ENCODE results near the gene TENM4. TPM values are rescaled to one million over a fixed set of nuclear protein-coding genes. Genes with fewer than 3 reads are reported as not detected.

TENM4 gene
- total RNA-seq, 1 donor from 2014 or later: 50.7 TPM

GRCh38 chr11:79237091-79237490 lies 203.7 kb downstream of the TENM4 start:
- no peak overlapping the region for H3K27ac Mint-ChIP-seq (ENCODE audit: unreplicated experiment)
- peaks cover 2% of the 10 kb centered on the region for H3K27me3 Mint-ChIP-seq (ENCODE audit: unreplicated experiment)
- H3K9me3 Mint-ChIP-seq (ENCODE audit: unreplicated experiment): peaks cover 4% of the 10 kb centered on the region
- H3K4me3 Mint-ChIP-seq (ENCODE audit: unreplicated experiment): no peak overlapping the region
- H3K4me1 Mint-ChIP-seq (ENCODE audit: low read depth, unreplicated experiment): peaks cover 27% of the 10 kb centered on the region
- DNase-seq: no peak
- H3K36me3 Mint-ChIP-seq (ENCODE audit: unreplicated experiment): peaks cover 7% of the 10 kb centered on the region
- TF ChIP-seq CTCF (IDR thresholded peaks at IDR 0.05; ENCODE audit: partially characterized antibody, unreplicated experiment): no peak

GRCh38 chr11:79236541-79236971 lies 204.3 kb downstream of the TENM4 start:
- Mint-ChIP-seq H3K4me3 (ENCODE audit: unreplicated experiment) (no peak overlapping the region), H3K27ac (ENCODE audit: unreplicated experiment) (peak overlapping the region; percentile 6), H3K36me3 (ENCODE audit: unreplicated experiment) (peaks cover 7% of the 10 kb centered on the region), H3K9me3 (ENCODE audit: unreplicated experiment) (peaks cover 7% of the 10 kb centered on the region), H3K4me1 (ENCODE audit: low read depth, unreplicated experiment) (peaks cover 28% of the 10 kb centered on the region), H3K27me3 (ENCODE audit: unreplicated experiment) (peaks cover 2% of the 10 kb centered on the region)
- no peak for DNase-seq
- no peak for TF ChIP-seq CTCF (IDR thresholded peaks at IDR 0.05; ENCODE audit: partially characterized antibody, unreplicated experiment)

GRCh38 chr11:79235696-79236095 lies 205.1 kb downstream of the TENM4 start:
- peaks cover 21% of the 10 kb centered on the region for H3K4me1 Mint-ChIP-seq (ENCODE audit: low read depth, unreplicated experiment)
- no peak overlapping the region for H3K4me3 Mint-ChIP-seq (ENCODE audit: unreplicated experiment)
- H3K27me3 Mint-ChIP-seq (ENCODE audit: unreplicated experiment): peaks cover 2% of the 10 kb centered on the region
- H3K9me3 Mint-ChIP-seq (ENCODE audit: unreplicated experiment): peaks cover 7% of the 10 kb centered on the region
- no peak for TF ChIP-seq CTCF (IDR thresholded peaks at IDR 0.05; ENCODE audit: partially characterized antibody, unreplicated experiment)
- DNase-seq: no peak
- H3K36me3 Mint-ChIP-seq (ENCODE audit: unreplicated experiment): peaks cover 7% of the 10 kb centered on the region
- H3K27ac Mint-ChIP-seq (ENCODE audit: unreplicated experiment): no peak overlapping the region

GRCh38 chr11:79232346-79232745 lies 208.5 kb downstream of the TENM4 start:
- DNase-seq: no peak
- H3K4me1 Mint-ChIP-seq (ENCODE audit: low read depth, unreplicated experiment): peaks cover 24% of the 10 kb centered on the region
- H3K27me3 Mint-ChIP-seq (ENCODE audit: unreplicated experiment): no peaks in the 10 kb centered on the region
- peaks cover 7% of the 10 kb centered on the region for H3K36me3 Mint-ChIP-seq (ENCODE audit: unreplicated experiment)
- H3K27ac Mint-ChIP-seq (ENCODE audit: unreplicated experiment): peak overlapping the region; percentile 21
- peaks cover 8% of the 10 kb centered on the region for H3K9me3 Mint-ChIP-seq (ENCODE audit: unreplicated experiment)
- no peak overlapping the region for H3K4me3 Mint-ChIP-seq (ENCODE audit: unreplicated experiment)
- no peak for TF ChIP-seq CTCF (IDR thresholded peaks at IDR 0.05; ENCODE audit: partially characterized antibody, unreplicated experiment)

- Mint-ChIP-seq H3K4me1 (ENCODE audit: low read depth, unreplicated experiment) (peaks cover 20% of the 10 kb centered on the region), H3K4me3 (ENCODE audit: unreplicated experiment) (no peak overlapping the region), H3K36me3 (ENCODE audit: unreplicated experiment) (peaks cover 4% of the 10 kb centered on the region), H3K27ac (ENCODE audit: unreplicated experiment) (no peak overlapping the region), H3K9me3 (ENCODE audit: unreplicated experiment) (peaks cover 8% of the 10 kb centered on the region), H3K27me3 (ENCODE audit: unreplicated experiment) (no peaks in the 10 kb centered on the region)
- no peak for DNase-seq
- no peak for TF ChIP-seq CTCF (IDR thresholded peaks at IDR 0.05; ENCODE audit: partially characterized antibody, unreplicated experiment)
Observed at GRCh38 chr11:79229047-79229446, 211.8 kb downstream of the TENM4 start.
